G401 (cell line): ENCODE measurements around the gene CDR2L. TPM values are rescaled to one million over a fixed set of nuclear protein-coding genes. Genes with fewer than 3 reads are reported as not detected.
"Not testable (repeated sequence)": the region's sequence is repeated elsewhere in the genome, so short reads cannot be mapped to it uniquely, and the experiment has no call there.

ENCODE experiments used
- DNase-seq: peaks from one replicate; pipeline ENCODE4 v3.0.0-alpha.2; 2015; ENCODE audit warnings: low spot score
- in situ Hi-C: cut with HindIII; loops from 2 replicates; pipeline ENCODE4 v1.10.0; 2016; ENCODE audit warnings: low sequenced_read_pairs, mixed read lengths
- total RNA-seq: library from RNA; depleted of rRNA; stranded (reverse); fragments of >200 nt; shearing (Covaris generic); gene quantifications from 2 replicates; pipeline ENCODE4 v1.2.3, GENCODE V29; 2014

CDR2L gene
- total RNA-seq, 1 experiment from 2014 or later, result 24.4 TPM

DNA sequence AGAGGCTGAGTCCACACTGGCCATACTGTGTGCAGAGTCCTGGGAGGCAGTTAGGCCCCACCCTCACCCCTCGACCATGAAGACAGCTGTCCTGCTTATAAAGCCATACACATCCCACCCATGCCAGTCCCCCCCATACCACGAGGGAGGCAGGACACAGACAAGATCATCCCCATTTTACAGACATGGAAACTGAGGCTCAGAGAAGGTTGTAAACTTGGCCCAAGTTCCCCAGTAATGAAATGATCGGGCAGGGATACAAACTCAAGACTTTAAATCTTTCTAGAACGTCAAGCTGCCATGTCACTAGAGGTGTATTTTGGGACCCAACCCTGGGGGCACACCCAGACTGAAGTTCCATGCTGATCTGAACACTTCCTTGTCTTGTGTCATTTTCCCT, 31.3 kb upstream of the CDR2L start:
- in situ Hi-C loops, result loop anchor here (10.0 kb wide), 1 partner anchor 151 kb away; no protein-coding TSS in a partner anchor
- no peak for DNase-seq

DNA sequence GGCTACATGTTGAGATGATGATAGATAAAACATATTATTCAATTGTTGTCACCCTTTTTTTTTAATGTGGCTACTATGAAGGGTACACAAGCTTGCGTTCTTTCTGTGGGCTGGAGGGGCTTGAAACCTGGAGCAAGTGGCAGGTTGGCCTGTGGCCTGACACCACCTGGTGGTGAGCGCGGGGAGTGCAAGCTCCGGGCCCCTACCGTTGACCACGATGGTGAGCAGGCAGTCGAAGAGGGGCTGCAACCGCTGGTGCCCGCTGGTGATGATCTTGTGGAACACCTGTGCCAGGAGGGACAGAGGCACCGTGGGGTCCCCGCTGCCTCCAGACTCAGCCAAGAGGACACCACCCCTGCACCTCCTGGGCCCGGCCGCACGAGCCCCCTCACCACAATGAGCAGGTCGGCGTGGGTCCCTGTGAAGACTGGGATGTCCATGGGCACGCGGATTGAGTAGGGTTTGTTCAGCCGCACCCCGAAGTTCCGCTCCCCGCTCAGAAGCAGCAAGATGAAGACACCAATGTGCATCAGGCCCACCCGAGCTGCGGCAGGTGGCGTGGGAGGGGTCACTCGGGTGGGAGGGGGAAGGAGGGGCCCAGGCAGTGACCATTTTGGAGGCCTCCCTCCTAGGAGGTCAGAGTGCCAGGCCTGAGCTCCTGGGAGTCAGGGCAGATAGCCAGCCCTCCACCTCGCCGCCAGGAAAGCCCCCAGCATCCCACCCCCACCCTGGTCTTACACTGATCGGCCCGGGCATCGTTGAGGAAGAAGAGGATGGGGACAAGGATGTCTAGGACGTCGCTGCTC, 29.3 kb upstream of the CDR2L start:
- in situ Hi-C loops, result loop anchor here (10.0 kb wide), 1 partner anchor 153 kb away; no protein-coding TSS in a partner anchor
- DNase-seq, result peak; percentile 67

DNA sequence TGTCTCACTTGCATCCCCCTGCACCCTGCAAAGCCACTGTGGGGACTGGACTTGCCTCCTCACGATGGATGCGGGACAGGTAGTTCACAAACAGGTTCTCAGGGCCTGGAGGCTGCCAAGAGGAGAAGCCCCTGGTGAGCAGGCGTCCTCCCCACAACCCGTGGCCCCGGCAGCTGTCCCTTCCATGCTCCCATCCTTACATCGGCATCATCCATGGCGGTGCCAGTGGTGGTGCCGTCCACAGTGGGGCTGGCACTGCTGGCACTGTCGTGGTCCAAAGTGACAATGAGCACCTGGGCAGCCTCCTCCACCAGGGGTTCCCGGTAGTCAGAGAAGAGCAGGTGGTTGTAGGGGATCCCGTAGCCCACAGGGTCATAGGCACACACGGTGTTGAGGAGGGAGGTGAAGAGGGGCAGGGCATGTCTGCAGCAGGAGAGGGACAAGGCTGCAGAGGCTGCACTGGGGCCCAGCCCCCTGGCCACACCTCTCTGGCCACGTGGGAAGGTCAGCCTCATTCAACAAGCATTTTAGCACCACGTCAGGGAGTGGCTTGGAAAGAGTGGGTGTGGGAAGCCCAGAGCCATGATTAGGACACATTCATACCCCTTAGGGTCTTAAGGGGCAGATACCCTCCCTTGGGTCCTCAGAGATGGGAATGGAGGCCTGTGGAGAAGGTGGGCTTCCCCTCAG, 27.5 kb upstream of the CDR2L start:
- DNase-seq, result peak; percentile 31
- in situ Hi-C loops, result loop anchor here (10.0 kb wide), 1 partner anchor 155 kb away; no protein-coding TSS in a partner anchor

DNA sequence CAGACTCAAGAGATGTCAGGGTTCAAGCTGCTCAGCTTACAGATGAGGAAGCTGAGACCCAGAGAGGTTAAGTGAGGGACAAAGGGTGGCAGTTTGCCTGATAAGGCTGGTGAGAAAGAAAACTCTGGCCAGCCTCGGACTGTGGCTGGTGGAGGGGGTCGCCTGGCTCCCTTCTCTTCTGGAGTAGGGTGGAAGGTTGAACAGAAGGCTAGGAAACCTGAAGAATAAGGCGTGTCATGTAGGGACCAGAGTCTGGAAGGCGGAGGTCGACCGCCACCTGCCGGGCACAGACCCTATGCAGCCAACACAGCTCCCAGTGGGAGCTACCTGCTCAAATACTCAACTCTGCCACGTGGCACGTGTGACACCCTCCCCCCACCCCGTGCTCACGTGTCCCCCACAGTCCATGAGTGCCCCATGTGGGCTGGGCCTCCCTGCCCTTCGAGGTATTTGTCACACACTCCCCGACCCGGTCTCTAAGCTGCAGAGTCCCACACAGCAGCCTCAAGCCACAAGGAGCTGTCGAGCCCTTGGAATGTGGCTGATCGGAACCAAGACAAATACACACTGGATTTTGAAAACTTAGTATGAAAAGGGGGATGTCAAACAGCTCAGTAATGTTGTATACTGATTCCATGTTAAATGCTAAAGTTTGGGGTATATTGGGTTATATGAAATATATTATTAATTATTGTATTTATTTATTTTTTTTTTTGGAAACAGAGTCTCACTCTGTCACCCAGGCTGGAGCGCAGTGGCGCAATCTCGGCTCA, 26.7 kb upstream of the CDR2L start:
- in situ Hi-C loops, result no loop called here
- DNase-seq, result peak; percentile 51

DNA sequence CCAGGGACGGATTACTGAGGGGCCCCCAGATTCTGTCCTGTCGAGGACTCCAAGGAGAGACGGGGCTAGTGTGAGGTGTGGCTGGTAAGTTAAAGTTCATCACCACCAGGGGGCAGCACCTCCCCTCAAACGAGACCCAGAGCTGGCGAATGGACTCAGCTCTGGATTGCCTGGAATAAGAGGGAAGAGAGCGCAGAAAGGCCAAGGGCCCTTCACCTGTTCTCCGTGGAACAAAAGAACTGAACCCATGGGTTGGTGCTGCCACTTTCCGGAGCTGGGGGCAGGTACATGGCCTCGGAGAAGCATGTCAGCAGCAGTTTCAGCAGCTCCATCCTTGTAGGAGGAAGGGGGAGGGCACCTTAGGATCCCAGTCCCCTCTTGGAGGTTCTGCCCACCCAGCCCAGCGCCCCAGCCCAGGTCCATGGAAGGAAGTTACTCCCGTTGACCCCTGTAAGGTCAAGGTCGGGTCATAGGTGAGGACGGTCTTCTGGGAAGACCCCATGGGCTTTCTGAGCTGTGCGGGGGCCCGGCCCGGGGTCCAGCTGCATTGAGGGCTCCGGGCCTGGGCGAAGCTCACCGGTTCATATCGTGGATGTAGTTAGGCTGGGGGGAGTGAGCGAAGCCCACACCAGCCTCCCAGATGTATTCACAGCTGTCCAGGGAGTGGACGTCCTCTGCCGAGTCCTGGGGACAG, 25.6 kb upstream of the CDR2L start:
- DNase-seq, result peak; percentile 95
- in situ Hi-C loops, result no loop called here

DNA sequence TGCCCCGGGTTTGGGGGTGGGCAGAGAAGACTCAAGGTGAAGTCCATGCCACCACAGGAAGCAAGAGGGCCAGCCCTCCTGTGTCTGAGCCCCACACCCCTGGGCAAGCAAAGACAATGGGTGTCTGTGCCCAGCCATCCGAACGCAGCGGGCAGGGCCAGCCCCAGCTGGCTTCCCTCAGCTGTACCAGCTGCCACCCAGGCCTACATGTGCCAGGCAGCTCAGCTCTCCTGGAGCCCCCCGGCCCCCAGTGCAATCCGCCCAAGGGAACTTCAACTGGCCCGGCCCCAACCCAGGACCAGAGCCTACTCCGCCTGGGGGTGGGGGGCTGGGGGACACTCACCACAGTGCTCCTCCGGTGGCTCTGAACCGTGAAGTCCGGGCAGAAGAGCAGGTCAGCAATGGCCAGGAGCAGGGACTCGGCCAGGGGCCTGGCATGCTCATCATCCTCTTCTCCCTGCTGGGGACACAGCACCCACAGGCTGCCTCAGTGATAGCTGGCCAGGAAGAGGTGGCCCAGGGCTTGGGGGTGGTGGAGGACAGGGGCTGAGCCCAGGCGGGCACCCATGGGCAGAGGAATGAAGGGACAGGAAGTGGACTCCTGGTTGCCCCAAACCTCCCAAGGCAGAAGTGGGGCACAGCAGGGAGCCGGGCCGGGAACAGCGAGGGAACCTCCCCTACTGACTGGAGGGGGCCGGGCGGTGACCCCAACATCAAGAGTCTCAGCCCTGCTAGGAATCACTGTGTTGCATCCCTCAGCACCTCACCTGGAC, 24.6 kb upstream of the CDR2L start:
- in situ Hi-C loops, result no loop called here

DNA sequence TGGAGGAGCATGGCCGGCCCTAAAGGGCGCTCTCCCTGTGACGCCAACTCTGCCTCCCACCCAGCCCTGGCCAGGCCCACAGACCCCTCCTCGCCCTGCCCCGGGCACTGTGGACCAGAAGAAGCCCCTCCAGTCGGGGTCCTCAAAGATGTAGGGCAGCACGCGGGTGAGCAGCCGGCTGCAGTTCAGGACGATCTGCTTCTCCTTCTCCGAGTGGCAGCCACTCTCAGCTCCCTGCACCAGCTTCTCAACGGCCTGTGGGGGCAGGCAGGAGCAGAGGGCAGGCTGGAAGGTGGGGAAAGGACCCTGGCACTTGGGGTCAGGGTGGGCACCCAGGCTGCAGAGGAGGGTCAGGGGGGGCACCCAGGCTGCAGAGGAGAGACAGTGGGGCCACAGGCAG, 23.8 kb upstream of the CDR2L start:
- in situ Hi-C loops, result no loop called here
- DNase-seq, result peak; percentile 35

More for the DNA sequence above, 24.6 kb upstream of the CDR2L start:
- DNase-seq, result no peak

DNA sequence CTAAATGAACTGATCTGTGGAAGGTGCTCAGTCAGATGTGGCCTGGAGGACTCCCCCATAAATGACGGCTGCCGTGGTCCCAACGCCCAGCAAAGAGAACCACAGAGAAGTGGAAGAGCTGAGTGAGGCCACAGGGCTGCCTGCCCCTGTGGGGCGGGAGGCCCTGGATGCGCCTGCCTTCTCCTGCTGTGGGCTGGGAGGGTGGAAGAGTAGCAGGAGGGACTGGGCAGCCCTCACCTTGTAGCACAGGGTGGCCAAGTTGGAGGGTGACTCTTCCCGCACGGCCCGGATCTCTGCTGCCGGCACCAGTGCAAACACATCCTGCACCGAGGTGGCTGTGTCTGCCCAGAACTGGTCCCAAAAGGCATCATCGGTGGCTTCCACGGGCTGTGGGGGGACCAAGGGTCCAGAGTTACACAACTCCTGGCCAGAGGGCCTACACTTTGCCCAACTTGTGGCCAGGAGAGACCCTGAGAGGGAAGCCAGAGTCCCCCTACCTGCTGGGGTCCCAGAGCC, 23.1 kb upstream of the CDR2L start:
- in situ Hi-C loops, result no loop called here
- peak; percentile 24 for DNase-seq

DNA sequence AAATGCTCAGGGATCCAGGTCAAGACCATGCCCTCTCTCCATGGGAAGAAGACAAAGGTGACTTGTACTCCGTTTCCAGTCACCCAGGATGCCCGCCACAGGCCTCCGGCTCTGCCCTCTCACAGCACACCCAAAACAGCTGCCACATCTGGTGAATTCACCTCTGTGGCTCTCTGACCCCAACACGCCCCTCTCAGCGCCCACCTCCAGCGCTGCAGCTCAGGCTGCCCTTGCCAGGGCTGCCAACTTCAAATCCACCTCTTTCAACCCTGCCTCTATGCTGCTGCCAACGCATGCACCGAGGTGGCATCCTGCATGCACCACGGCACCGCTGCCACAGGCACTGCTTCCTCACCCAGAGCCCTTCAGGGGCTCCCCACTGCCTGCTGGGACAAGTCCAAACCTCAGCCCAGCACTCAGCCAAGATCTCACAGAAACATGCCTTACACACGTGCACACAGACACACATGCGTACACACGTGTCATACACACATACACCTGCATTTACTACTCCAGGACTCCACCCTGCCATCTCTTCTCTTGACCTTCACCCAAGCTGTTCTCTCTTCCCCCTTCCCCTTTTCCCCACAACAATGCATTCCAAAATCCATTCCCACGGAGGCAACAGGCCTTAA, 22.3 kb upstream of the CDR2L start:
- DNase-seq, result no peak
- in situ Hi-C loops, result no loop called here

DNA sequence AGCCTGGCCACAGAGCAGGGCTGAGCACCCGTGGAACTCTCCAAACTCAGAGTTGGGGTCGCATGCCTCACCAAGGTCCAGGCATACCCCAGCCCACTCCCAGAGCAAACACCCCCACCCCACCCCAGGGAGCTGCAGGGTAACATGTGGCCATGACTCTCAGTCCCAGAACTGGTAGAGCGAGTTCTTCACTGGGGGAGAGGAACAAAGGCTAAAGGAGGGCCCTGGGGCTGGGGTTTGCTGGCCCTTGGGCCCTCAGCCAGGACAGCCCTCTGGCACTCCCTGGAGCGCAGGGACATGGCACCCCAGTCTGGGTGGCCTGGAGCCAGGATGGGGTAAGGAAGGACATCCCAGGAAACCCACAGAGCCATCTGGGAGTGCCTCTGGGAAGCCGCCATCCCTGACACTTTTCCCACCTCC, 19.1 kb upstream of the CDR2L start:
- DNase-seq, result no peak
- in situ Hi-C loops, result no loop called here

DNA sequence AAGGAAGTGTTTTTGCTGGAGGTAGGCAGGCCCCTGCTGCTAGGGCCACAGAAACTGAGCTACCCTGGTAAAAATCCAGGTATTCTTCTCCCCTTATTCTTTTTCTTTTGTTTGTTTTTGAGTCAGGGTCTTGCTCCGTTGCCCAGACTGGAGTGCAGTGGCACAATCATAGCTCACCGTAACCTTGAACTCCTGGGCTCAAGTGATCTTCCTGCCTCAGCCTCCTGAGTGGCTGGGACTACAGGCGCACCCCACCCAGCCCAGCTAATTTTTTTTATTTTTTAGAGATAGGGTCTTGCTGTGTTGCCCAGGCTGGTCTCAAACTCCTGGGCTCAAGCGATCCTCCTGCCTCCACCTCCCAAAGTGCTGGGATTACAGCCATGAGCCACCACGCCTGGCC, 17.9 kb upstream of the CDR2L start:
- DNase-seq, in situ Hi-C loops: not testable (repeated sequence)

DNA sequence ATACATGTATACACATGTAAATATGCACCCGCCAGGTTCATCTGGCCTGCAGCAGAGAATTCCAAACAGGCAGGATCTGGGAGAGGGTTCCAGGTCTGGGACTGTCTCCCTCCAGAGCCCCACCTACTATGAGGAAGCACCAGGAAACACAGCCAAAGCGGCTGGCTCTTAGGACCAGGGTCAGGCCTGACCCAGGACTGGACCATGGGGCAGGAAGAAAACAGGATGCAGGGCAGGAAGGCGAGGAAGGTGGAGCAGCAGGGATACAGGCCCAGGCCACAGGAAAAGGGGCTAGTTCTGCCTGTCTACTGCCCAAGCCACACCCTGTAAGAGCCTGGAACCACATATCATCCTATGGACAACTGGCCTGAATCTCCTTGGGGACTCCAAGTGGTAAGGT, 17.0 kb upstream of the CDR2L start:
- DNase-seq, result no peak
- in situ Hi-C loops, result no loop called here

DNA sequence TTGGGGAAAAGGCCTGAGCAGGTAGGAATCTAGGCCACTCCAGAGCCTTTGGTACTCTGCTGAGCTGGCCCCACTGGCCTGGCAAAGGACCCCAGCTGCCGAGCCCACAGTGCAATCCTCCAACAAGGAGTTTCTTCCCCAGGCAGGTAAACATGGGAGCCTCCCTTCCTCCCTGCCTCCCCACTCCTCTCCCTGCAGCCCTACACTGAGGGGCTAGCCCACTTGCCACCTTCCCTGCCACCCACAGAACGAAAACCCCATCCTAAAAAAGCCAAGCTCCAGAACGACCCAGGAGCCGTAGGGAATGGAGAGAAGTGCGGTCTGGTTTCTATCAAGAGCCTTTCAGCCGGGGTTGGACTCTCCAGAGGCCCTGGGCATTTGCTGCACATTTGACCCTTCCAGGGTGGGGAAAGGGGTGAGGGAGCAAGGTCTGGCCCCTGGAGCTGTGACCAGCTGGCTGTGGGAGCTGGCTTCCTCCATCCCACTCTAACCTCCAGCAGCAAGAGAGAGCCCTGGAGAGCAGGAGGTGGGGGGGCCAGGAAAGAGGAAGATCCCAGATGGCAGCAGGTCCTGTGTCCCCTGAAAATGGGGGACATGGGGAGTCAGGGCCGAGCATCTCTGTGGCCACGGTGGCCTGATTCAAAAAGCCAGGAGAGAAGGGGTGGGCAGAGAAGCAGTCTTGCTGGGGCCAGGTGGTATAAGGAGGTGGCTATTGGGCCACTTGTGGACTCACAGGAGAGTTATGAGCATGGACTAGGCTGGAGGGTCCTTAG, 16.2 kb upstream of the CDR2L start:
- in situ Hi-C loops, result no loop called here

DNA sequence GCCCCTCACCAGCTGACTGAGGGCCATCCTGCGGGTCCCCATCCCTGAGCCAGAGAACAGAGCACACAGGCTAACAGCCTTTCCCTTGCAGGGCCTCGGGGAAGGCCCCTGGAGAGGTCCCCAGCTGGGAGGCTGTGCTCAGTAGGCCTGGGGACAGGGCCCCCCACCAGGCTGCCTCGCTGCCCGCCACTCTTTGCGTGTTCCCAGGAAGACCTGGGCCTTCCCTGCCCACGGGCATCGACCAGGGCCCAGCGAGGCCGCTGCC, 15.7 kb upstream of the CDR2L start:
- in situ Hi-C loops, result no loop called here
- DNase-seq, result no peak

More for the DNA sequence above, 16.2 kb upstream of the CDR2L start:
- peak; percentile 43 for DNase-seq

DNA sequence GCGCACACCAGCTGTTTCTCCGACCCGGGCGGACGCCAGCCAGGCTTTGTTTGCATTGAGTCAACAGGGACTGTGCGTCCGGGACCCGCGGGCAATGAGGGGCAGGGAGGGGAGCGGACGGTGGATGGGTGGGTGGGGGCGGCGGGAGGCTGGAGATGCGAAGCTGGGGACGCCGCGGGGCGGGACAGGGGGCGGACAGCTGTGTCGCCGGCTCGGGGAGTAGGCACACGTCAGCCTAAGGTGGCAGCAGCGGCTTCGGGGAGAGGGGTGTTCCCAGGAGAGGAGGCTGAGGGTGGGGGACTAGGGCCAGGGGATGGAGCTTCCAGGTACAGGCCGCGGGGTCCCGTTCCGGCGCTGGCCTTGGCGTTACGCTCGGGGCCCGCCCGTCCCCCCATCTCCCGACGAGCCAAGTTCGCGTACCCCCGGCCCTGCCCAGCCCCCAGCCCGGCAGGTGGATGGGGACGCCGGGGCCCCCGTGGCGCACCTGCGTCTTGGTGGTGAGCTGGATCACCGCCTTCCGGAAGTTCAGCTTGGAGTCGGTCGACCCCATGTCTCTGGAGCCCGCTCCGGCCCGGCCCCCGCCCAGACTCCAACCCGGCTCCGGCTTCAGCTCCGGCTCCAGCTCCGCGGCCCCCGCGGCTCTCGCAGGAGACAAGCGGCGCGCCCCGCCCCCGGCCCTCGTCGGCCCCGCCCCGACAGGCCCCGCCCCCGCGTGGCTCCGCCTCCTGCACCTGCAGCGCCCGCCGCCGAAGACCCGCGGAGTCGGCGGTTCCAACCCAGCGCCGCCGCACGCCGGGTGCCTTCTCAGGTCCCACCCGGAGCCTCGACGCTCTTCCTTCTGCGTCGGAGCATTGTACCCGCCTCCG, 15.1 kb upstream of the CDR2L start, which contains the start of gene HID1:
TSS of gene HID1 (minus strand) at position 653 of the 866 bp plus-strand sequence. CDS start at position 550, 103 bp downstream.
- peak; percentile 85 for DNase-seq
- in situ Hi-C loops, result no loop called here

DNA sequence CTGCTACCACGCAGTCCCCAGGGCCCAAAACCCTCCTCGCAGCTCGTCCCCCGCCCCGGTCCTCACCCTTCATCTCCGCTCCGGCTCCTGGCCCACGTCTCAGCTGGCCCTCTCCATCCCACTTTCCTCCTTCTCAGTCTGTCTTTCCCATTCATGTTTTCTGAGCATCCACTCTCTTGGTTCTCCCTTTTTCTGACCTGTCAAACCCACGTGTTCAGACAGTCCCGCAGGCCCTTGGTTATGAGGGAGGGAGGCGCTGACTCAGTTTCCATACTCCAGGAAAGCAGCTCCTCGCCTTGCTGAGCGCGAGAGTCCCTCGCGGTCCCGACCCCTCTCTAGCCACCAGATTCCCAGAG, 14.5 kb upstream of the CDR2L start:
- in situ Hi-C loops, result no loop called here
- no peak for DNase-seq
